AG04450 (cell line): ENCODE data around the gene PTPRD. TPM values are rescaled to one million over a fixed set of nuclear protein-coding genes. Genes with fewer than 3 reads are reported as not detected.

Source experiments
- CTCF ChIA-PET: fragments of 300-600, 350-600 bp; formaldehyde crosslinking; extraction: SDS; loops from one replicate; lab custom pipeline; 2022; ENCODE audit warnings: antibody characterized with exemption, inconsistent platforms; lab: Charles Lee
- POLR2A ChIA-PET: fragments of 350-600 bp; formaldehyde crosslinking; extraction: SDS; loops from one replicate; lab custom pipeline; 2021; ENCODE audit warnings: antibody characterized with exemption, inconsistent platforms; lab: Yijun Ruan, JAX
- DNase-seq: peaks from one replicate; pipeline ENCODE4 v3.0.0-alpha.2; 2011; ENCODE audit warnings: low read depth, low spot score
- H3K27ac ChIP-seq: one replicate; pipeline ENCODE4 v1.5.1; 2012; ENCODE audit warnings: low read depth, low read length, control low read depth
- H3K27me3 ChIP-seq: one replicate; pipeline ENCODE4 v1.6.0; 2012; ENCODE audit warnings: low read length; ENCODE audit not compliant: control insufficient read depth, insufficient read depth
- H3K4me3 ChIP-seq: 2 replicates; pipeline ENCODE4 v1.5.1; 2011; ENCODE audit warnings: mild to moderate bottlenecking, low read depth, low read length, control low read depth
- H3K9me3 ChIP-seq: 2 replicates; pipeline ENCODE4 v1.5.1; 2012; ENCODE audit warnings: low read length; ENCODE audit not compliant: control insufficient read depth, insufficient read depth
- polyA plus RNA-seq: library from polyadenylated mRNA; depleted of rRNA; stranded (reverse); fragments of >200 nt; gene quantifications from 2 replicates; pipeline ENCODE4 v1.2.3, GENCODE V29; 2011
- TF ChIP-seq, protein P1 (sequence below): IDR thresholded peaks from 2 replicates; pipeline ENCODE4 v1.5.1; 2011; ENCODE audit warnings: low read depth, low read length, control low read depth, inconsistent platforms

PTPRD gene
- polyA plus RNA-seq, 1 experiment: 0.19 TPM

DNA sequence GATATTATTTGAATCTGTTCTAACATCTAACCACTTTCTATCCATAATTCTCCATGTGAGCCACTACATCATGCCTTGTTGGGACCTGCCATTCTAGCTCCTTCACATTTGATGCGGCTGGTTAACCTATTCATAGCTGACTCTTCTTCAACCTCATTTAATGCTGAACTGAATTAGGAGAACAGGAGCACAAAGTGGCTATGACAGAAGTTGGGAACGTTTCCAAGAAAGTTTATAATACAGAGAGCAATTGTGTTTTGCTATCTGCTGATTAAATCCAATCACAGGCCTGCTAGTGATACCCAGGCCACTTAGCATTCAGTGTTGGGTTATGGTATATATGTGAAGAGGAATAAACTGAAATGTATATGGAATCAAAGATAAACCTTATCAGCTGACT lies 440.3 kb downstream of the PTPRD start:
- Histone ChIP-seq H3K27me3 (no peaks in the 10 kb centered on the region), H3K4me3 (no peak overlapping the region), H3K27ac (no peak overlapping the region), H3K9me3 (no peaks in the 10 kb centered on the region)
- DNase-seq: no peak
- TF ChIP-seq, protein P1, sequence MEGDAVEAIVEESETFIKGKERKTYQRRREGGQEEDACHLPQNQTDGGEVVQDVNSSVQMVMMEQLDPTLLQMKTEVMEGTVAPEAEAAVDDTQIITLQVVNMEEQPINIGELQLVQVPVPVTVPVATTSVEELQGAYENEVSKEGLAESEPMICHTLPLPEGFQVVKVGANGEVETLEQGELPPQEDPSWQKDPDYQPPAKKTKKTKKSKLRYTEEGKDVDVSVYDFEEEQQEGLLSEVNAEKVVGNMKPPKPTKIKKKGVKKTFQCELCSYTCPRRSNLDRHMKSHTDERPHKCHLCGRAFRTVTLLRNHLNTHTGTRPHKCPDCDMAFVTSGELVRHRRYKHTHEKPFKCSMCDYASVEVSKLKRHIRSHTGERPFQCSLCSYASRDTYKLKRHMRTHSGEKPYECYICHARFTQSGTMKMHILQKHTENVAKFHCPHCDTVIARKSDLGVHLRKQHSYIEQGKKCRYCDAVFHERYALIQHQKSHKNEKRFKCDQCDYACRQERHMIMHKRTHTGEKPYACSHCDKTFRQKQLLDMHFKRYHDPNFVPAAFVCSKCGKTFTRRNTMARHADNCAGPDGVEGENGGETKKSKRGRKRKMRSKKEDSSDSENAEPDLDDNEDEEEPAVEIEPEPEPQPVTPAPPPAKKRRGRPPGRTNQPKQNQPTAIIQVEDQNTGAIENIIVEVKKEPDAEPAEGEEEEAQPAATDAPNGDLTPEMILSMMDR: no peak
- CTCF ChIA-PET: no interaction called here
- POLR2A ChIA-PET: no interaction called here

DNA sequence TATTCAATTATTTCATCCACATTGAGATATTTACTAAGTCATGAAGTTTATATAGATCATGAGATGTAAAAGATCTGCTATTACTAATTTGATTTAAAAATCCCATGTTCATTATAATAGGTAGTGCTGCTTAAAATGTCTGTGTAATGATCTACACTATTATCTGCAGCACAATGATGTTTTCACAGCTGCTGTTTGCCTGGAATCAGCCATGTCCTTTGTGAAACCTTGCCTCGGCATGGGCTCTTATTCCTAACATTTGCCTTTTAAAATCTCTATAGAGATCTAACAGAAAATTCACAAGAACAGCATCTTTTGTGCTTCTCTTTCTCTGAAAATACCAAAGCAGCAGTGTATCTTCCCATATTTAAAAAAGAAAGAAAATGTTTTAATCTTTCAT lies 444.6 kb downstream of the PTPRD start:
- no peak overlapping the region for H3K27ac ChIP-seq

DNA sequence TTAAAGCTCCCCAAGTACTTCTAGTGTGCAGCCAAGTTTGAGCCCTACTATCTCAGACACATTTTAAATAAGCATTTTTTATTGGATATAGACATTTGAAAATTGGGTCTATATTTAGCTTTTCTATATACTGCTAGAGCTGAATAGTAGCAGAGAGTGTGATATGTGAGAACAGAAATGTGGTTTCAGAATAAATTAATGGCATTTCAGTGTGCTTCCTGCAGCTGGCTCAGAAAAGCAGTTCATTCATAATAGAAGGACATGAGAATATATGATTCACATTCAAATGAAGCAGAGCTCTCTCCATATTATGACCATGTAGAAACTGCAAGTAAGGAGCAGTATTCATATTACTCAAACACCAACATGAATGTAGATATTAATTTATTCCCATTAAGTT lies 464.0 kb downstream of the PTPRD start:
- H3K27ac ChIP-seq: no peak overlapping the region
- TF ChIP-seq, protein P1: no peak
- H3K9me3 ChIP-seq: no peaks in the 10 kb centered on the region
- CTCF ChIA-PET: interaction anchor here (1.4 kb wide), 1 partner anchor 120 kb away, joined by 3 read pairs; no protein-coding TSS in a partner anchor
- no peaks in the 10 kb centered on the region for H3K27me3 ChIP-seq
- POLR2A ChIA-PET: interaction anchor here (0.6 kb wide), 1 partner anchor 19 kb away, joined by 3 read pairs; no protein-coding TSS in a partner anchor
- H3K4me3 ChIP-seq: no peak overlapping the region
- no peak for DNase-seq

More for the DNA sequence above, 444.6 kb downstream of the PTPRD start:
- Histone ChIP-seq H3K9me3 (no peaks in the 10 kb centered on the region), H3K4me3 (no peak overlapping the region), H3K27me3 (no peaks in the 10 kb centered on the region)
- TF ChIP-seq, protein P1: no peak
- ChIA-PET POLR2A (no interaction called here), CTCF (no interaction called here)
- DNase-seq: no peak

DNA sequence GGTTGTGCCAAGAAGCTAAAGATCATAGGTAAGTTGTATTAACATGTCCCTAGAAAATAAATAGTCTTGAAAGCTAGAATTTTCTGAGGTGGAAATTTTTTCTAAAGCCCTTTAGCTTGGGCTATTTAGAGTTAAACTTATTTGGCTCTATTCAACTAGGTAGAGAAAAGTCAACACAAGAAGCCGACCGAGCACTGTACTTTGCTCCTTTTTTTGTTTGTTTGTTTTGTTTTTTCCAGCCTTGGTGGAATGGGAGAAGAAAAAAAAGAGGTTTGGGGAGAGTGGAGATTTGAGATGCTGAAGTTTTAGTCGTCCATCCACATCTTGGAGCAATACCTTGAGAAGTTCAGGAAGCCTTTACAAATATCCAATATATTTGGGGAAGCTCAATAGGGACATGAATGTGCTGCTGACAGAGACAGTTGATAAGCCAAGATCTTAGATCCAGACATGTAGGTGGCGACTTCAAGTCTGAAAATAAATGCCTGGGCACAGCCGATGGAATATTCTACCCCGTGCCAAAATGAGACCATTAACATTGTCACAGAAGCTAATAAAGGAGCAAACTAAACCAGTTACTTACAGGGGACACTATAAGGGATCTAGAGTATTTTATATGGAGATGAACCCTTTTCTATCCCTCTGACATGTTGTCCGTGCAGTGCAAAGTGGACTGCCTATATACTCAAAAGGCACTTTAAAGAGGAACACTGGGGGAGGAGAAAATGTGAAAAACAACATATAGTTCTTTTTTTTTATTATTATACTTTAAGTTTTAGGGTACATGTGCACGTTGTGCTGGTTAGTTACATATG lies 466.1 kb downstream of the PTPRD start:
- no peak overlapping the region for H3K27ac ChIP-seq
- no peaks in the 10 kb centered on the region for H3K9me3 ChIP-seq
- no peaks in the 10 kb centered on the region for H3K27me3 ChIP-seq
- no peak overlapping the region for H3K4me3 ChIP-seq
- TF ChIP-seq, protein P1: no peak
- no peak for DNase-seq
- ChIA-PET POLR2A (no interaction called here), CTCF (no interaction called here)

DNA sequence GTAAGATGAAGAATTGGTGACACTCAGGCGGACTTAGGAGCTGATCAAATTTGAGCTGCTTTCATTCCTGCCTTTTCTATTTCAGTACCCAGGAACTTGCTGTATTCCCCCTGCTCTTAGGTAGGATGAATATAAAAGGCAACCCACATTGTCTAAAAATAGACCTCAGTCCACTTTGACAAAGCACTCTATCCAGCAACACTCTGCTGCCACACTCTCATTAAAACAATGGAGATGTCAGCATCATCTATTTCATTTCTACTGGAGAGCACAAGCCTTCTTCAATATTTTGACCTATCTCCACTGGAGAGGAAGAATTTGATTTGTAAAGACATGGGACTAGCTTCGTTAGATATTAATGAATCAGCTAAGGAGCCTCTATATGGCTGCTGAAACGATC lies 468.4 kb downstream of the PTPRD start:
- POLR2A ChIA-PET: no interaction called here
- CTCF ChIA-PET: no interaction called here
- Histone ChIP-seq H3K27me3 (no peaks in the 10 kb centered on the region), H3K4me3 (no peak overlapping the region), H3K27ac (no peak overlapping the region), H3K9me3 (no peaks in the 10 kb centered on the region)
- TF ChIP-seq, protein P1: no peak
- DNase-seq: no peak
